DND-41 (cell line): Measurements from ENCODE around the gene TOX2.

Source experiments
- CTCF ChIP-seq: IDR thresholded peaks from 2 replicates; pipeline ENCODE4 v1.5.1; 2012; ENCODE audit warnings: borderline replicate concordance, low read length, moderate library complexity, mild to moderate bottlenecking; ENCODE audit not compliant: poor library complexity, severe bottlenecking; ENCODE audit errors: extremely low read depth
- EZH2 ChIP-seq: IDR thresholded peaks from 3 replicates; pipeline ENCODE4 v1.6.1; 2012; ENCODE audit warnings: borderline replicate concordance, low read depth, mild to moderate bottlenecking, moderate library complexity, low read length, inconsistent platforms; ENCODE audit not compliant: severe bottlenecking

- no peak for TF ChIP-seq CTCF
- no peak for TF ChIP-seq EZH2
Measured at GRCh38 chr20:43870484-43870883, 44.2 kb upstream of the TOX2 start.
